Neutrophil (primary cell): ENCODE data around the gene NXNL2.

Experiments used
- H3K27ac ChIP-seq: fragments of 200-600 bp; sonication (generic); 2 replicates; pipeline ENCODE4 v1.5.1; 2016; ENCODE audit warnings: mild to moderate bottlenecking, moderate library complexity
- H3K27me3 ChIP-seq: fragments of 200-600 bp; sonication (generic); 2 replicates; pipeline ENCODE4 v1.6.0; 2016; ENCODE audit warnings: mild to moderate bottlenecking
- H3K36me3 ChIP-seq: fragments of 200-600 bp; sonication (generic); 2 replicates; pipeline ENCODE4 v1.5.1; 2017
- H3K4me1 ChIP-seq, 2 experiments: fragments of 200-600 bp in 1 of 2; sonication (generic) in 1 of 2; 1 replicate in 1 of 2; 2 replicates in 1 of 2; pipeline versions ENCODE4 v1.5.1 to v1.6.1; 2013 to 2016; ENCODE audit warnings: low read depth in 1 of 2, low read length in 1 of 2, mild to moderate bottlenecking in 1 of 2, moderate library complexity in 1 of 2; ENCODE audit not compliant: control insufficient read depth in 1 of 2, insufficient read depth in 1 of 2
- H3K4me3 ChIP-seq, 2 experiments: fragments of 200-600 bp in 1 of 2; sonication (generic) in 1 of 2; 1 replicate in 1 of 2; 2 replicates in 1 of 2; pipeline ENCODE4 v1.5.1; 2013 to 2016; ENCODE audit warnings: low read depth in 1 of 2, low read length in 1 of 2, mild to moderate bottlenecking in 1 of 2, moderate library complexity in 1 of 2
- H3K9me3 ChIP-seq: fragments of 200-600 bp; sonication (generic); 2 replicates; pipeline ENCODE4 v1.5.1; 2016
- TF ChIP-seq, protein P1 (sequence below): fragments of 200-600 bp; sonication (generic); IDR thresholded peaks from 2 replicates; pipeline ENCODE4 v1.5.1; 2016; ENCODE audit warnings: antibody characterized with exemption

Gene NXNL2

DNA sequence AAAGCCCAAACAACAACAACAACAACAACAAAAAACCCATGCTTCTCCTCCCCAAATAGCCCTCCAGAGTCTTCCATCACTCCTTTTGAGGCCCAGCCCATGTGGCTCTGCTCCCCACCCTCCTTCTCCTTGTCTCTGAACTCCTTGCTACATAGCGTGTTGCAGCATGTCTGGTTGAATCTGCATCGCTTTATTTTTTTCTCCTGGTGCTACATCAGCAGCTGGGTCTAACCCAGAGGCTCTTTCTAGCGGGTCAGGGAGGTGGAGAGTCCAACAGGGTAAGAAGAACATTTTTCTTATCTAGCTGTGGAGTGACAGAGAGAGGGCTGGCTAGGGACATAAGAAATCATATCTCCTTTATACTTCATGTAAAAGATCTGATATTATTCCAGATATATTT is 18.4 kb downstream of the NXNL2 start:
- H3K36me3 ChIP-seq: no peaks in the 10 kb centered on the region
- no peak overlapping the region for H3K27ac ChIP-seq
- no peaks in the 10 kb centered on the region for H3K4me1 ChIP-seq
- H3K27me3 ChIP-seq: peaks cover 3% of the 10 kb centered on the region
- no peak overlapping the region for H3K4me3 ChIP-seq
- no peaks in the 10 kb centered on the region for H3K9me3 ChIP-seq
- TF ChIP-seq, protein P1, sequence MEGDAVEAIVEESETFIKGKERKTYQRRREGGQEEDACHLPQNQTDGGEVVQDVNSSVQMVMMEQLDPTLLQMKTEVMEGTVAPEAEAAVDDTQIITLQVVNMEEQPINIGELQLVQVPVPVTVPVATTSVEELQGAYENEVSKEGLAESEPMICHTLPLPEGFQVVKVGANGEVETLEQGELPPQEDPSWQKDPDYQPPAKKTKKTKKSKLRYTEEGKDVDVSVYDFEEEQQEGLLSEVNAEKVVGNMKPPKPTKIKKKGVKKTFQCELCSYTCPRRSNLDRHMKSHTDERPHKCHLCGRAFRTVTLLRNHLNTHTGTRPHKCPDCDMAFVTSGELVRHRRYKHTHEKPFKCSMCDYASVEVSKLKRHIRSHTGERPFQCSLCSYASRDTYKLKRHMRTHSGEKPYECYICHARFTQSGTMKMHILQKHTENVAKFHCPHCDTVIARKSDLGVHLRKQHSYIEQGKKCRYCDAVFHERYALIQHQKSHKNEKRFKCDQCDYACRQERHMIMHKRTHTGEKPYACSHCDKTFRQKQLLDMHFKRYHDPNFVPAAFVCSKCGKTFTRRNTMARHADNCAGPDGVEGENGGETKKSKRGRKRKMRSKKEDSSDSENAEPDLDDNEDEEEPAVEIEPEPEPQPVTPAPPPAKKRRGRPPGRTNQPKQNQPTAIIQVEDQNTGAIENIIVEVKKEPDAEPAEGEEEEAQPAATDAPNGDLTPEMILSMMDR: no peak

- no peaks in the 10 kb centered on the region for H3K4me1 ChIP-seq
- peaks cover 3% of the 10 kb centered on the region for H3K27me3 ChIP-seq
- no peak overlapping the region for H3K4me3 ChIP-seq
- no peaks in the 10 kb centered on the region for H3K36me3 ChIP-seq
- no peaks in the 10 kb centered on the region for H3K9me3 ChIP-seq
- H3K27ac ChIP-seq: no peak overlapping the region
- TF ChIP-seq, protein P1: no peak
Observed at GRCh38 chr9:88555268-88555980, 20.4 kb downstream of the NXNL2 start.

DNA sequence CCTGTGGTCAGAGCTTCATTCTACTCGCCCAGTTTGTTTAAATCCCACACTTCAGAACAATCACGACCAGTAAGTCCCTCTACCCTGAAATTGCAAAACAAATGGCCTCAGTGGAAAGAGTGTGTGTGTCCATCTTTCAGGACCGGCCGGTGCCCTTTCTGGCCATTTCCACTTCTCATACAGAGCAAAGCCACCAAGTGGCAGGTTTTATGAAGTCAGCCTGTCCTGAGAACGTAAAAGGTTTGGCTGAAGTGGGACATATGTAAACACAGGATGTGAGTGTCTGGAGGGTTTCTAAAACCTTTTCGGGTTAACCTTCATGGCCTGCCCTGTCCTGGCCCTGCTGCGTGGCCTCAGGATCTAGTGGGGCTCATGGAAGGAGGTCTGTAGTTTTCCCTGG is 24.7 kb downstream of the NXNL2 start:
- H3K9me3 ChIP-seq: no peaks in the 10 kb centered on the region
- TF ChIP-seq, protein P1: no peak
- H3K27ac ChIP-seq: no peak overlapping the region
- H3K4me1 ChIP-seq: no peaks in the 10 kb centered on the region
- peaks cover 3% of the 10 kb centered on the region for H3K27me3 ChIP-seq
- no peak overlapping the region for H3K4me3 ChIP-seq
- H3K36me3 ChIP-seq: no peaks in the 10 kb centered on the region

- no peaks in the 10 kb centered on the region for H3K36me3 ChIP-seq
- H3K4me3 ChIP-seq: no peak overlapping the region
- TF ChIP-seq, protein P1: no peak
- H3K4me1 ChIP-seq: no peaks in the 10 kb centered on the region
- H3K9me3 ChIP-seq: no peaks in the 10 kb centered on the region
- no peaks in the 10 kb centered on the region for H3K27me3 ChIP-seq
- no peak overlapping the region for H3K27ac ChIP-seq
Observed at GRCh38 chr9:88567870-88568269, 32.9 kb downstream of the NXNL2 start.

DNA sequence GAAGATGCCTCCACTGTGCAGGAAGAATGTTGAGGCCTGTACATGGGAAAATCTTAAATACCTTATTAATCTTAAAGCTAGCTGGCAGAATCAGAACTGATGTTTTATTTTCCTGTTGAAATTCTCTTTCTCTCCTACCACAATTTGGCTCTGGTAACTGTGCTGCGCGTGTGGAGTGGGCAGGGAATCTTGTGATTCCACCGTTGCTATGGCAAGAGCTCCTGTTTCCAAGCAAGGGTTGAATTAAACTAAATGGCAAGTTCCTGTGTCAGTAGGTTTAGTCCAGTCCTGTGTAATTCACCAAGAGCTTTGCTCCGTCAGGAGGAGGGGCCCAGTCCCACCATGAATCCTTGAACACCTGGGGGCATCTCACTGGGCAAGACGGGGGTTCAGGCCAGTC is 36.4 kb downstream of the NXNL2 start:
- H3K4me3 ChIP-seq: no peak overlapping the region
- TF ChIP-seq, protein P1: no peak
- H3K4me1 ChIP-seq: no peaks in the 10 kb centered on the region
- no peak overlapping the region for H3K27ac ChIP-seq
- no peaks in the 10 kb centered on the region for H3K9me3 ChIP-seq
- H3K27me3 ChIP-seq: no peaks in the 10 kb centered on the region
- no peaks in the 10 kb centered on the region for H3K36me3 ChIP-seq
